DMS53 treated with DMSO at 0.1 percent for 48 hours (cell line): Measurements from ENCODE around the gene RPS6KC1.
"Not testable (repeated sequence)": the region's sequence is repeated elsewhere in the genome, so short reads cannot be mapped to it uniquely, and the experiment has no call there.

Experiments
- DNase-seq: peaks from one replicate; lab custom pipeline; 2025; ENCODE audit not compliant: unreplicated experiment; lab: John Stamatoyannopoulos, UW

Gene RPS6KC1

GRCh38 chr1:213106298-213106697 lies 55.3 kb downstream of the RPS6KC1 start:
- DNase-seq, result no peak

DNA sequence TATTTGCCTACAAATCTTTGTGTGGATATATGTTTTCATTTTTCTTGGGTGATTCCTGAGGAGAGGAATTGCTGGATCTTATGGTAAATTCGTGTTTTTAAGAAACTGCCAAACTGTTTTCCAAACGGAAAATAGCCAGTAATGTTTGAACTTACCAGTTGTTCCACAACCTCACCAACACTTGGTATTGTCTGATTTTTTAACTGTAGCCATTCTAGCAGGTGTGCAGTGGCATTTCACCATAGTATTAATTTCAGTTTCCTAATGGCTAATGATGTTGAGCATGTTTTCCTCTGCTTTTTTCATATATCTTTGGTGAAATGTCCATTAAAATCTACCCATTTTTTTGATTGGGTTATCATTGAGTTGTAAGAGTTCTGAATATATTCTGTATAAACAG lies 56.6 kb downstream of the RPS6KC1 start:
- DNase-seq, result no peak

DNA sequence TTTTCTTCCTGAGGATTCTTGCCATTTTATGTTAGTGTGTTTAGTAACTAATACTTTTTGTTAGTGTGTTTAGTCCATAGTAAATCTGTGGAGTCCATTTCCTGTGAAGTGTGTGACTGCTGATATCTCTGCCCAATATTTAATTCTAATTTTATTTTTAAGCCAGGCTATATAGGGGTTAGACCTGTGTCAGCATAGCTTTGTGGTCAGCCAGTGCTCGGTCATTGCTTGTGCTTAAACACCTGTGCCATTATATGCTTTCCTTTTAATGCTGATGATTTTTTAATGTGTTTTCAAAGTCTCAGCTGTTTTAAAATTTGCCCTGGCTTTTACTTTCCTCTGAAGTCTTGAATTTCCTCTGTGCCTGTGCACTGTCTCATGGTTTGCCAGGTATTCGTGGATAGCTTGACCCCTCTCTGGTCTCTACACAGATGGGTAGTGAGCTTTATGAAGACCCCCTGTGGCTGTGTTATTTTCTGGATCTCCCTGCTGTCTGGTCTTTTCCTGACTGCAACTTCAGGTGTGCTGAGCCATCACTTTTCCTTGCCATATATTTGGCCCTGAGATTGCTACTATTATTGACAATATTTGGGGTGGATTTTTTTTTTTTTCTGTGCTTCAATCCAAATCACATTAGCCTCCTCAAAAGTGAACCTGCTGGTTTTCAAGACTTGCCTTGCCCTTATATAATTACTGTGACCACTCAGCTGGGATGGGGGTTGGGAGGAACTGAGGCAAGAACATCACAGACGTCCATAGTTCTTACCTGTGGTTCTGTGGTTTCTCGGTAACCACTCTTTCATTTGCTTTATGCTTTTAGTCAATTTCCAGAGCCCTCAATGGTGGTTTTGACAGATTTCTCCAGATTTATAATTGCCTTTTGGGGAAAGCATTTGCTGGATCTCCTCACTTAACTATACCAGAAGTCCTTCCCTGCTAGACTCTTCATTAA lies 59.6 kb downstream of the RPS6KC1 start:
- no peak for DNase-seq

GRCh38 chr1:213111502-213111901 lies 60.5 kb downstream of the RPS6KC1 start:
- DNase-seq, result no peak

- not testable (repeated sequence) for DNase-seq
These were observed 61.7 kb downstream of the RPS6KC1 start for GRCh38 chr1:213112723-213113122.

GRCh38 chr1:213117699-213118180 lies 66.7 kb downstream of the RPS6KC1 start:
- not testable (repeated sequence) for DNase-seq

DNA sequence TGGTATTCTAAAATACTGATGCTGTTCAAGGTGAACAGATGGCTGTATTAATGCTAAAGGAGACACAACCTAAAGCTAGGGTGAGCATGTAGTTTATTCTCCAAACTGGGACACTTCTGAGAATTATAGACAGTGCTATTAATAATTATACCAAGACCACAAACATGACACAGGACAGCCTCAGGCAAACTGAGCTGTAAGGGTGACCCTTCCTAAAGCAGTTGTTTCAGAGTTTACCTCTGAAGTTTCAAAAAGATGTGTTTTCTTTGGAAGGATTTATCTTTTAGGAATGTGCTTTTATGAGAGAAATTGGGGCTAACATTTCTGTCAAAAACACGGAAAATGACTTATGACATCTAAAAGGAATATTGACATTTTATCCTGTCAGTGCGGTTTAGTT lies 68.8 kb downstream of the RPS6KC1 start:
- DNase-seq, result no peak

DNA sequence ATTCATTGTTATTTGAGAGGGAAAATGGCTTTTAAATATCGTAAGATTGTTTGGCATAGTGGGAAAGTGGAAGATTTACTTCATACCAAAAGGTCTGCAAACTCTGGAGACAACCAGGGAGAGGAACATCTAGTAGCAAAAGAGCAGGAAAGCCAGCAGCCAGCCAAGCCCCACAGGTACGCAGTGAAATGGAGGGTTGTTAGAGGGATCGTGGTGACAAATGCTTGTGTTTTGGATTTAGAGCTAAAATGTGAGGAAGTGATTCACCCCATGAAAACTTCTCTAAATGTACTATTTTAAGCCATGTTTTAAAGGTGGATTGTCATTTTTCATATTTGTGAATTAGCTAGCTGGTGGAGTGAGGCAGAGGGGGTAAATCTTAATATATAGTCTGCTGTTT lies 69.3 kb downstream of the RPS6KC1 start:
- DNase-seq, result no peak

GRCh38 chr1:213120961-213121360 lies 69.9 kb downstream of the RPS6KC1 start:
- no peak for DNase-seq

DNA sequence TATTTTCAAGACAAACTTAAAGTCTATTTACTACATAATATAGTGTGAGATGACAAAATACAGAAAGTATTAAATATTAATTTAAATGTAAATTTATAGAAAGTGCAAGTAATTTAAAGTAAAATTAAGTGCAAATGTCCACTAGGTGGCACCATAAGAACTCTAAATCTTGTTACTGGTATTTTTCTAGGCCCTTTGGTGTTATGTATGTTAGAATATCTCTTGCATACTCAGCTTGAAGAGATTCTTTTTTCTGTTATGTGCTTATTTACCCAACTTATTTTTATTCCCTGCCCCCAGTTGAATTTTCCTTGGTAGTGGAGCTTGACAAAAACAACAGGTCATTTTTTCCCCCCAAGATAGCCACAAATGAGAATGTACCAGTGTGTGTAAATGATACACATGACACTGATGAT lies 71.5 kb downstream of the RPS6KC1 start:
- DNase-seq, result peak; percentile 60

- no peak for DNase-seq
These were observed 72.0 kb downstream of the RPS6KC1 start for GRCh38 chr1:213123087-213123486.

DNA sequence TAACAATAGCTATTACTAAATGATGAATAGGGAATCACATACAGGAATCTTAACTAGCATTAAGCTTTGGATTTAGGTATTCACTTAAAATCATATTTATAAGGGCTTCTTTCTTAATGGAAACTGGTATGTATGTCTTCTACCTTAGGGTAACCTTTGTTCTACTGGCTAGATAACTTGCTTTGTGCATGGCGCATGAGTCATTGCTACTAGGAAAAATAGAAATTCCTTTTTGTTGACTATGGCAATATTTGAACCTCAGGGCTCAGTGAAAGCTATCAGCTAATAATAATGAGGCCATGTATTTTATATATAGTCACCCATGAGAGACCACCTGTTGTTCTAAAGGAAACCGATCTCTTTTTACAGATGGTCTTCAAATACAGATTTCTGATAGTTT lies 72.5 kb downstream of the RPS6KC1 start:
- peak; percentile 24 for DNase-seq

GRCh38 chr1:213124590-213124989 lies 73.5 kb downstream of the RPS6KC1 start:
- no peak for DNase-seq

GRCh38 chr1:213125643-213126042 lies 74.6 kb downstream of the RPS6KC1 start:
- no peak for DNase-seq

GRCh38 chr1:213127074-213127473 lies 76.0 kb downstream of the RPS6KC1 start:
- DNase-seq, result no peak

- DNase-seq, result no peak
These were observed 81.0 kb downstream of the RPS6KC1 start for GRCh38 chr1:213131851-213132655.

GRCh38 chr1:213135572-213135971 lies 84.5 kb downstream of the RPS6KC1 start:
- DNase-seq, result no peak

GRCh38 chr1:213136190-213136917 lies 85.3 kb downstream of the RPS6KC1 start:
- no peak for DNase-seq

GRCh38 chr1:213138391-213138790 lies 87.3 kb downstream of the RPS6KC1 start:
- DNase-seq, result peak; percentile 97

- no peak for DNase-seq
These were observed 87.9 kb downstream of the RPS6KC1 start for GRCh38 chr1:213138892-213139291.

DNA sequence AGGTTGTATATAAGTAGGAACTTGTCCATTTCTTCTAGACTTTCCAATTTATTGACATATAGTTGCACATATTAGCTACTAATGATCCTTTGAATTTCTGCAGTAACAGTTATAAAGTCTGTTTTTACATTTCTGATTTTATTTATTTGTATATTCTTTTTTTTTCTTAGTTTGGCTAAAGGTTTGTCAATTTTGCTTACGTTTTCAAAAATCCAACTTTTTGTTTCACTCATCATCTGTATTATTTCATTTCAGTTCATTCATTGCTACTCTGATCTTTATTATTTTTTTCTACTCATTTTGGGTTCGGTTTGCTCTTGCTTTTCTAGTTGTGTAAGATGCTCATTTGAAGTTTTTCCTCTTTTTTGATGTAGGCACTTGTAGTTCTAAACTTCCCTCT lies 97.9 kb downstream of the RPS6KC1 start:
- DNase-seq, result no peak
